GM21723 (cell line): ENCODE measurements around the gene EXOC4.

Experiments used
- ATAC-seq: cut with Tn5 transposase; IDR thresholded peaks from one replicate; pipeline ENCODE4 v1.9.1; 2021; ENCODE audit warnings: mild to moderate bottlenecking, moderate library complexity; ENCODE audit not compliant: unreplicated experiment

EXOC4 gene

DNA sequence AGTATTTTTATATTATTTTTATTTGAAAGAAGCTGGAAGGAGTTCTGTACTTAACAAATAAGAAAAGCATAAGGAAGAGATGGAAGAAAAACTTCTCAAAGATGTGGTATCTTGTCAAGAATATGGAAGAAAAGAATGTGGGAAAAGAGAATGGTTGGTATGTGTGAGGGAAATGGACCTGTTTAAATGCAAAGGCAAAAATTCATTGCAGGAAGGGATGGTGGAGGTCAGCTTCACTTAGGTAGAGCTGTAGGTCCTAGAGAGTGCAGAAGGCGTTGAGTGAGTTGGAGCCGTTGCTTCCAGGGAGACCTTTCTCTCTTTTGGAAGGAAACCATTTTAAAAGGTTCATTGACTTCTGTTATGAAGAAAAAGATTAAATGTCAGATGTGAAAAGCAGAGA lies 107.3 kb downstream of the EXOC4 start:
- ATAC-seq: no peak

DNA sequence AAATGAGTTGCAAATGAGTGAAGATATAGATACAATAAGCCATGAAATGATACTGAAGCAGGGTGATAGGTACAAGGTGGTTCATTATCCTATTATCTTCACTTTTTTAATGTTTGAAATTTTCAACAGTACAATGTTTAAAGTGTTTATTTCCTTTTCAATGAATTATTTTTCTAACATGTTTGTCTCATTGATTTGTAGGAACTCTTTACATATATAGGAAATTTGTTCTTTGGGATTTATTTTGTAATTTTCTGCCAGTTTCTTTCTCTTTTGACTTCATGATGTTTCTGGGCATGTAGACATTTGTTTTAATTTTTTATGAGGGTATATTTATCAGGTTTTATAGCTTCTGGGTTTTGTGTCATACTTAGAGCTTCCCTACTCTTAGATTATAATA lies 108.9 kb downstream of the EXOC4 start:
- ATAC-seq: no peak

DNA sequence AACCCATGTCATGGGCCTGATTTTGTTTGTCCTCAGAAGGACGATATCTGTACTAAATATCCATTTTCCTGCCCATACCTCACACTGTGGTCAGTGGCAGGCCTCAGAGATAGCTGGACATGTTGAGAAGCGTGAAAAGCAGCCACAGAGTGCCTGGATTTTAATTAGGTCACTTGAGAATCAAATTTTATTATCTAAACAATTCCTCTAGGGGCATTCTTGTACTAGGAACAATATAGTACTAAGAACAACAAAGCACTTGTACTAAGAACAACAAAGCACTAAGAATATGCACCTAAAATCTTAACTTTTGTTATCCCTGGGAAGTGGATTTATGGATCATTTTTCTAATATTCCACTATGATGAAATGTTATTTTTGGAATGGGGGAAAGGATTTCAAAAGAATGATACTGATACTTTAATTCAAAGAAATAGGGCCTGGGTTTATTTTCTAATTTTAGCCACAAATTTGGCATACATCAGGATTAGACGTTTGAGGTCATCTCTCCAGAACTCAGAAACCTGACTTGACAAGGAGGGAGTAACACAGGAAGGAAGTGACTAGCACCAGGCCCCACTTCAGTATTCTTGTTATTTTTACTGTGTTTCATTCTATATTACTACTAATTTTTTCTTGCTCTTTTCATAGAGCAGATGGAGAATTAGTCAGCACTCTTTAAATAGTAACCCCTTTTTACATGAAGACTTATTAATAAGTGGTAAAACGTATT lies 112.2 kb downstream of the EXOC4 start:
- no peak for ATAC-seq

DNA sequence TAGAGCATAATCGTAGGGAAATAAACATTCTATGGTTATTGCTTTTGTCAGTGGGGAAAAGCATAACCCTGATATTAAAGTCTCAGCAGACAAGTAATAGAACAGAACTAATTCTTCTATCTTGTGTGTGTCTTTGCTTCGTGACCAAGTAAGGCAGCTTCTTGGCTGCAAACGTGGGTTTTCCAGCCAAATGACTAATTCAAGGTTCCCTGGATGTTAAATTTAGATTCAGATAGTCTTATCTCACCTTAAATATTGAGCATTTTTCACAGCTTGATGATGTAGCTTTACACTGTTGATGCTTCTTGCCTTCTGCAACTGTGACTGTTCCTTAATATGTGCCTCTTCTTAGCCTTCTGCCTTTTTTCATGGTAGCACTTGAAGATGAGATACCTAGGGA lies 113.0 kb downstream of the EXOC4 start:
- ATAC-seq: no peak

DNA sequence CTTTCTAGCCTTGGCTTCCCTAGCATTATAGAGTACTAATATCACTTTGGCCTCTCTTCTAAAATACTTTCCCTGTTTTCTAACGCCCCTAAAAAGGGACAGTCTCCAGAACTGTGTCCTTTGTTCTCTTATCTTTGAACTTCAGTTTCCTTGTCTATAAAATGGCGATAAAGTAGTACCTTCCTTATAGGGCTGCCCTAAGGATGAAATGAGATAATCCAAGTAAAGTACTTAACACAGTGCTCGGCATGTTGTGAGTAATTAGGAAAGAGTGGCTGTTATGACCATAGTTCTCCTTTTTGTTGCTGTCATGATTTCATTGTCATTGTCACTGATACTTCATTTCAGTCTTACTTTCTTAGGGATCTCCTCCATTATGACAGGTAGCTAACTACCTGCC lies 114.7 kb downstream of the EXOC4 start:
- no peak for ATAC-seq

DNA sequence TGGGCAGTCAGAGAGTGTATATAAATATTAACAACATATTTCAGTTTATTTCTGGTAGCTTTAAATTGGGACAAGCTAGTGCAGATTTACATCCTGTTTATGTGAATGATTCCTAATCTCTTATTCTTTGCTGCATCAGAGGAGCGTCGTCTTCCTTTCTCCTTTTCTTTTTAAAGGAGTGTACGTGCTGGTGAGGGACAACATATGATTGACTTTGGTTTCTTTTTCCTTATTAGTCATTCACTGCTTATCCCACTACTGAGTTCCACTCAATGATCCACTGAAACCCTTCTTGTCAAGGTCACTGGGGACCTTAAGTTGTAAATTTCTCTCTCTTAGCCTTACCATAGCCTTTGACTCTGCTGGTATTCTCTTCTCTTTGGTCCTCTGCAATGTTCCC lies 116.3 kb downstream of the EXOC4 start:
- ATAC-seq: no peak

DNA sequence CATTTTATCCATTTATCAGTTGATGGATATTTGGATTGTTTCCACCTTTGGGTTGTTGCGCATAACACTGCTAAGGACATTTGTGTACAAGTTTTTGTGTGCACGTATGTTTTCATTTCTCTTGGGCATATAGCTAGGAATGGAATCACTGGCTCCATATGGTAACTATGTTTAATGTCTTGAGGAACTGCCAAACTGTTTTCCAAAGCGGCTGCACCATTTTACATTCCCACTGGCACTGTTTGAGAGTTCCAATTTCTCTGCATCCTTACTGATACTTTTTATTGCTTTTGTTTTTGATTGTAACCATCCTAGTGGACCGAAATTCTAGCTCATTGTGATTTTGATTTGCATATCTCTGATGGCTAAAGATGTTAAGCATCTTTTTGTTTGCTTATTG lies 118.7 kb downstream of the EXOC4 start:
- ATAC-seq: no peak

DNA sequence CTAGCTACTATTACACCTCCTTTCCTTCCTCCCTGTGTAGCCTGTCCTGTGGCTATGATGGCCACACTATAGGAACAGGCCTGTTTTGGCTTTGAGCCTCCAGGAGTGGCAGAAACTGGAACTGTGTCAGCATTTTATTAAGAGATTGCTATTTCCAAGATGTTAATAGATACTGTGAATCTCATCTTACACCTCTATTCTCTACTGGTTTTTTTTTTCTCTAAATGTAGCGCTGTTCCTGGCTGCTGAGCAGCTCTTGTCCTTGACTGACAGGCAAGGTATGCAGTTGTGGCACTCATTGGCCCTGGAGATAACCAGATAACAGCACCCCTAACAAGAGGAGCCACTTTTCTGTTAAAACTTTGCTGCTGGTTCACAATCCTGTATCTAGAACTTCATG lies 119.5 kb downstream of the EXOC4 start:
- ATAC-seq: no peak

DNA sequence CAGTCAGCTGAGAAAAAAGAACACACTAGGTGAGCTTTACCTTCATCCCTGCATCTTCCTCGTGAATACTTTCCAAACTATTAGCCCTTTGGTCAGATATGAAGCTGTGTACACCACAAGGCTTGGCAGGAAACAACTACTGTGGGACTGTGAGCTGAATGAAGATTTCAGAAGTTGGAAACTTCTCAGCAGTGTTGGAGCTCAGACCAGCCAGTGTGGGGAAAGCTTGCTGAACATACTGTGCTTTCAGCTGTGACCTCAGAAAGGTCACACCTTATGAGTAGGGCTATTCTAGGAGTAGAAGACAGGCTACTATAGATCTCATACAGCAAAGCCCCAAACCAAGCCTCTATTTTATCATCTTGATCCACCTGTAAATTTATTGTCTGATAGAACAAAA lies 123.6 kb downstream of the EXOC4 start:
- no peak for ATAC-seq

DNA sequence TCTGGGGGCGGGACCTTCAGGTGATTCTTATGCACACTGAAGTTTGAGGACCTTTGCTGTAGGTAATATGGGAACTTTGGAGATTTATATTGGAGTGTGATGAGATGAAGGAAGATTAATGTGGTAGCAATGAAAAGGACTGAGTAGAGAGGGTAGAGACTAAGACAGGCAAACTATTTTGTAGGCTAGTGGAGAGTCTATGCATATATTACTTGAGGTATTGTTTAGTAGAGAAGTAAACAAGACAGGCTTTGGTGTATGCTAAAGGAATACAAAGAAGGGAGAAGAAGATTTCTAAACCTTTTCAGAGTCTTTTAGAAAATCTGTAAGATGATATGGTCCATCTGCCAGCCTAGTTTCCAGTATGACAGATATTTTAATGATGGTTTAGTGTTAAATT lies 129.1 kb downstream of the EXOC4 start:
- no peak for ATAC-seq

DNA sequence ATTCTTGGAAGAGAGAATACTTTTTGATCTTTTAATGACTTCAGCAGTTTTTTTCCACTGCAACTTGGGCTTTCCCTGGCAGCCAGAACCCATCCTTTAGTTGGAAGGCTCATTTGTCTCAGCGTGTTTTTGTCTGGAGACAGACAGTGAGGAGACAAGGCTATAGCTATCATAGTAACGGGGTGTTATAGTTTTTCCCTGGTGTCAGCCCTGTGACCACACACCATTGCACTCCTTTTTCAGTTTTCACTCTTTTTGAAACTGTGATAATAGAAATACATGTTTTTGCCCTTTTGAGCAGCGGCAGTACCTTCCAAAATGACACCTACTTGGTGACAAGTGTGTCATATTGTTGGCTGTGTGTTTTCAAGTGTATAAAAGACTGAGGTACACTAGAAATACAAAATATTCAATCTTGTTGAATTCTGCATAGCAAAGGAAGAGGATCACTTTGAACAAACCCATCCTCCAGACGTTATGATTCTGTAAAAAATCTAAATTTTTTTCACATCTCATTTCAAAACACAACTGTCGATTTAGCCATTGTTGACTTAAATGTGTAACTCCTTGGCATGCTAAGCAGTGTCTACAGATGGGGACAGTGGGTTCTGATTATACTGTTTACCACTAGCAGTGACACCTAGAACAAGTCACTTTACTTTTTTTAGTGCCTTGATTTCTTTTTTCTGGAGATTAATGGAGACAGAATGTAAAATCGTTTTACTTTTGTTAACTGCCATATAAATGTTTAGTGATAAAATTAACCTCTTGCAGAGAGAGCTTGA lies 130.1 kb downstream of the EXOC4 start:
- no peak for ATAC-seq

DNA sequence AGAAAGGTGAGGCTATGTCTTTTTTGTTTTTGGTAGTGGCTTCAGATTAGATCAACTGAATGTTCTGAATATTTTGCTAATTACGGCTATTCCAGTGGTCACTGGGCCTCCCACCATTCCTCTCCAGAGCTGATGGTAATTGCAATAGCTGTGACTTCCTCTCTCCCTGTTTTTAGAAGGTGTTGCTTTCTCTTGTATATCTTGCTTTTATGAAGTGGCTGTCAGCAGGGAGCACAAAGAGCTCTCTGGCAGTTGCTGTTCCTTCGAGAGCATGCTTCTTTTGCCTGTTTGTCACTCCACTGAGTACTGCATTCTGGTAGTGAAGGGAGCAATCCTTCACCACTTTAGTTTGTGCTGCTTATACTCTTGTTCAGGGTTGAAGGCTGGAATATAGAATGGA lies 133.3 kb downstream of the EXOC4 start:
- no peak for ATAC-seq

DNA sequence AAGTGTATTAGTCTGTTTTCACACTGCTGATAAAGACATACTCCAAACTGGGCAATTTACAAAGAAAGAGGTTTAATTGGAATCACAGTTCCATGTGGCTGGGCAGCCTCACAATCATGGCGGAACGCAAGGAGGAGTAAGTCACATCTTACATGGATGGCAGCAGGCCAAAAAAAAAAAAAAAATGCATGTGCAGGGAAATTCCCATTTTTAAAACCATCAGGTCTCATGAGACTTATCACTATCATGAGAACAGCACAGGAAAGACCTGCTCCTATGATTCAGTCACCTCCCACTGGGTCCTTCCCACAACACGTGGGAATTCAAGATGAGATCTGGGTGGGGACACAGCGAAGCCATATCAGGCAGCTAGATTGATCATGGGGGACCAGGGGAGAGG lies 136.8 kb downstream of the EXOC4 start:
- ATAC-seq: no peak

DNA sequence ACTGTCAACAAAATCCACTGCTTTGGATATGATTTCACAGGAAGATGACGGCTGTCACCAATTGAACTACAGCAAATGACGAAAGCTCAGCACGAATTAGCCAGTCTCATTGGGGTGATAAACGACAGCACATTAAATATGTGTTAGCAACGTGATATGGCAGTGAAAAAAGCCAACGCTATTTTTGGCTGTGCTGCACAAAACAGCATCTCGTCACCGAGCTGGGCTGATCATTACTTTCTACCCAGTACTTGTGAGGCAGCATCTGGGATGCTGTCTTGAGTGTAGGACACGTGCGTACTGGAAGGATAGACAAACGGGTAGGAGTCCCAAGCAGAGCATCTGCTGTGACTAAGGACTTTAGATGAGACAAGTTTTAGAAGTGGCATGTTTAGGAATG lies 138.3 kb downstream of the EXOC4 start:
- no peak for ATAC-seq

DNA sequence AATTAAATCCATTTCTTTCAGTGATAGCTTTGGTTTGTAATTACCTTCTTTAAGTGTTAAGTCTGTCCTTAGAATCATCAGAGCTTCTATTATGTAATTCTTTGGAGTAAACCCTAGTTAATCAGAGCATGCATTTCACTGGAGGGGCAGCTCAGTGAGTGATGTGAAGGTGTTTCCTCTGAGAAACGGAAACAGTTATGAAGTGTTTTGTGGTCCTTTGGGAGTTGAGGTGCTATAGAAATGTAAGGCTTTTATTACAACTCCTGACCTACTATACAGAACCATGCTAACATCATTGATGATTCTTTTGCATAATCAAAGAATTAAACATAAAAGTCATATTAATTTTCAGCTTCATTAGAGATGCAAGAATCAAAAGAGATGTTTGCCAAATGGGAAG lies 141.5 kb downstream of the EXOC4 start:
- ATAC-seq: no peak

DNA sequence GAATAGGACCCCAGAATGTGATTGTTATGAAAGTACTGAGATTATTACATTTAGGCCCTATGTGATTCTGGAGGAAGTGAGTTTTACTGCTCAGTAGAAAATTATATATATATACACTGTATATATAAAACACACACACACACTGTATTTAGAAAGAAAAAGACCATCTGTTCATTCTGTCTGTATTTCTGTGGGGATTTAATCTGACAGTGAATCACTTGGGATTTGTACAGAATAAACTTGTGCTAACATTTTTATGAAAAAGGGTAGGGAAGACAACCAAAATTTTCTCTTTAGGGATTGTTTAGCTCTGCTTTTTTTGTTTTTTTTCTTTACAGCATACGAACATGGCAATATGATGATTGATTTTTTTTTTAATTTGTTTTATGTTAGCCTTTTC lies 142.7 kb downstream of the EXOC4 start:
- no peak for ATAC-seq

DNA sequence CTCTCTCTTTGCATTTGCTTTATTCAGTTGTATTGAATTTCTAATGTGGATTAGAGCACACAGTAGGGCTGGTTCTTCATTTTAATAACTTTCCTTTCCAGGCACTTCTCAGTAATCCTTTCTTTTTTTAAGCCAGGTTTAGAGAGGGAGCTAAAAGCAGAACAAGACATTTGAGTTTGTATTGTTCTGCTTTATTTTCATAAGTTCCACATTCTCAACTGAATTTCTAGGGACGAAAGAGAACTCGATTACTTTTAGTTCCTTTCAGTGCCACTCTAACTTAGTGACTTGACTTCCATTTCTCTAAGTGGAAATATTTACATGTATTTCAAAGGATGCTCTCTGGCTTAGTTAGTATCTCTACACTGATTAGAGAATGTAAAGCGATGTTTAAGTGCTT lies 145.6 kb downstream of the EXOC4 start:
- no peak for ATAC-seq

DNA sequence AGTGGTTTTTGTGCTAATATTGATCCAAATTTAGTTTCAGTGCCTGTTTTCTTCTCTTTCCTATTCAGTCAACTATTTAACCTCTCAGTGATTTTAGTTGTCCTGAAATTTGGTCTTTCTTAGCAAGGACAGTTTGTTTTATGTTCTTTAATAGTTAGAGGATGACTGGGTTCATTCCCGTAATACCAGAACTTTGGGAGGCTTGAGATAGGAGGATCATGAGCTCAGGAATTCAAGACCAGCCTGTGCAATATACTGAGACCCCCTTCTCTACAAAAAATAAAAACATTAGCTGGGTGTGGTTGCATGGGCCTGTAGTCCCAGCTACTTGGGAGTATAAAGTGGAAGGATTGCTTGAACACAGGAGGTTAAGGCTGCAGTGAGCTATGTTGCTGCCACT lies 148.3 kb downstream of the EXOC4 start:
- ATAC-seq: no peak

DNA sequence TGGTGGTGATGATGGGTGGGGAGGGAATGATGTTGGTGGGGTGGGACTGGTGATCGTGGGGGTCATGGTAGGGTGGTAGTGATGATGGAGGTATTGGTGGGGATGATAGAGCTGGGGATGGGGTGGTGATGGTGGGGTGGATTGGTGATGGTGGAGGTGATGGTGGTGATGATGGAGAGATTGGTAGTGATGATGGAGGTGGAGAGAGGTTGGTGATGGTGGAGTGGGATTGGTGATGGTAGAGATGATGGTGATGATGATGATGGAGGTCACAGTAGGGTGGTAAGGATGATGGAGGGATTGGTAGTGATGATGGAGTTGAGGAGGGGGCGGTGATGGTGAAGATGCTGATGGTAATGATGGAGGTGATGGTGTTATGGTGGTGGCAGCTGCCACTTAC lies 155.3 kb downstream of the EXOC4 start:
- ATAC-seq: no peak

DNA sequence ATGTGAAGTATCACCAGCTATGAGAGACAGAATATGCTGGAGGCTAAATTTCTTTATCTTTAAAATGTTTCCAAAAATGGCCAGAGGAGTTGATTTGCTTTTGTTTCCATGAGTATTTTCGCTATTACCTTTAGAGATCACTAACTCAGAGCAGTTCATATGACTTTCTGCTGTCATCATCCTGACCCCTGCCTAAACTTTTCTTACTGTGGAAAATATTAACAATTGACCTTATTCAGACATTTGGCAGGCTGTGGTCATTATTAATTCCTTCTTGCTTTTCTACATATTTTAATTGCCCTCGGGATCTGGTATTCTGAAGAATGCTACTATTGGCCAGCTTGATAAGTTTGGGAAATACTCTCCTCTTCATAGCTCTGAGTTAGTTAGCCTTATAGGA lies 156.5 kb downstream of the EXOC4 start:
- ATAC-seq: no peak

DNA sequence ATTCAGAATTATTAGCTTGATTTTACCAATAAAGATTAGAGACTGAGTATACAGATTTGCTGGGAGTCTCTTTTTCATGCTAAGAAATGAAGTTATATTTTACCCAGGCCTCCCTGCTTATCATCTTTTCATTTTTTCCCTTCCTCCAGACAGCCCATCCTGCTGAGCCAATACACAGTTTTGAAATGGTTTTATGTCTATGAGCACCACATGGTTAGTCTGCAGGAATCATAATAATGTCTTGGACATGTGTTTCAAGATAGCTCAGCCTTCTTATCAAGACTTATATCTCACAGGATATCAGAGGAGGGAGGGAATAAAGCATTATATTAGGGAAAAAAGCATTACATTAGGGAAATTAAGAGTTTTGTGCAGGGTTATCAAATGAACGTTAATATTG lies 157.1 kb downstream of the EXOC4 start:
- no peak for ATAC-seq

DNA sequence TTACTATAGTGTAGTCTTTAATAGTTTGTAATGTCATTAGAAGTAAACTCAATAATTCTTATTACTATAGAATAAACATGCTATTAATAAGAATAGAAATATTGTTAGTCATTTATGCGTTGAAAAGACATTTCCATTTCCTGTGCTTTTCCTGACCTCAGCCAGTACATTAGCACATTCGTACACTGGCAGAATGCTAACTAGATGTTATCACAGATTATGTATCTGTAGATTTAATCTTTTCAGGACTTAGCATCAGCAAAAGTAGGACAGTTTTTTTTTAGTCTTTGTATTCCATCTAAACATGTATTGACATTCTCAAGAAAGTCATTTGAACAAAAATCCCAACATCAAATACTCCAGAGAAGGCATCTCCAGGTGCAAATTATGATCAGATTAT lies 158.5 kb downstream of the EXOC4 start:
- ATAC-seq: no peak

DNA sequence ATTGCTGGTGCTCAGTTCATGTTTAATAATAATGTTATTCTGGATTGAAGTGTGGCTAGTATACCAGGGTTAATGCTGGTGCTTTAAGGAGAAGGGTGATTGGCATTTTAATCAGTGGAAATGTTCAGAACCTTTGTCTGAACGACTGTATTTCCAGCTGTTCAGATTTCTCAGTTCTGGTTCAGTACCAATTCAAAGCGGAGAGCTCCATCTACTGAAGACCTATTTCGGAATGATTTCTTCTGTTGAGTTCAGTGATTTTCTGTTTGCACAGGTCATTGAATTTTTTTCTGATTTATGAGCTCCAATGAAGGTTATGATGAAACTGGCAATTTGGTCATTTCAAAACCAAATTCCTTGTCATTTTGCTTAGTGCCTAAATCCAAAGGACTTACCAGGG lies 160.1 kb downstream of the EXOC4 start:
- no peak for ATAC-seq
